Right renal cortex interstitium (tissue), 3 donors: ENCODE results near the gene RCN1. TPM values are rescaled to one million over a fixed set of nuclear protein-coding genes. Genes with fewer than 3 reads are reported as not detected.

Experiments
- DNase-seq, 3 donors: peaks; one replicate each; pipeline ENCODE4 v3.0.0-alpha.2; 2013; ENCODE audit warnings: low read depth in 3 of 3, low spot score in 2 of 3
- polyA plus RNA-seq, 3 donors: library from polyadenylated mRNA; unstranded; fragments of 120-200 nt; gene quantifications; one replicate each; pipeline ENCODE4 v1.2.1, GENCODE V29; 2013; ENCODE audit not compliant: insufficient read length in 3 of 3

RCN1 gene
- polyA plus RNA-seq, 3 donors: 179 to 213 (median 212) TPM

- no peak for DNase-seq
These were observed 60.2 kb downstream of the RCN1 start for GRCh38 chr11:32151027-32151426.

- no peak for DNase-seq
These were observed 61.3 kb downstream of the RCN1 start for GRCh38 chr11:32152216-32152615.

GRCh38 chr11:32152821-32153220 lies 61.9 kb downstream of the RCN1 start:
- DNase-seq: no peak

- DNase-seq: no peak
These were observed 62.9 kb downstream of the RCN1 start for GRCh38 chr11:32153747-32154146.

GRCh38 chr11:32154275-32154674 lies 63.4 kb downstream of the RCN1 start:
- no peak for DNase-seq
